Measurements from ENCODE around the gene CNEP1R1. TPM values are rescaled to one million over a fixed set of nuclear protein-coding genes. Genes with fewer than 3 reads are reported as not detected.

The CNEP1R1 gene
- total RNA-seq, 1 experiment from 2014 or later = 18.5 TPM

GRCh38 chr16:49978569-49979326, 46.3 kb upstream of the CNEP1R1 start:
- Histone ChIP-seq H2AFZ (ENCODE audit: low read length) (no peak overlapping the region), H3K14ac (ENCODE audit: insufficient read depth, low read length) (no peak overlapping the region), H3K56ac (ENCODE audit: insufficient read length, low read depth, low read length) (no peak overlapping the region), H4K8ac (replicated peaks; ENCODE audit: insufficient read length, low read depth, low read length) (no peak overlapping the region), H3T11ph (ENCODE audit: low read length) (no peak overlapping the region), H2BK12ac (ENCODE audit: insufficient read length, low read depth, low read length) (no peak overlapping the region), H3K9ac (ENCODE audit: extremely low read depth, insufficient read length, low read length) (no peak overlapping the region), H3K18ac (ENCODE audit: insufficient read length, low read depth, low read length) (no peak overlapping the region), H3K79me1 (ENCODE audit: insufficient read depth, low read depth, low read length, poor library complexity, severe bottlenecking) (no peaks in the 10 kb centered on the region), H3K79me2 (ENCODE audit: insufficient read depth, low read length) (no peaks in the 10 kb centered on the region), H3K27me3 (ENCODE audit: insufficient read depth, low read length) (no peaks in the 10 kb centered on the region), H3K27ac (ENCODE audit: insufficient read length, low read depth, low read length) (no peak overlapping the region), H4K5ac (ENCODE audit: insufficient read length, low read depth, low read length) (no peak overlapping the region), H3K23me2 (ENCODE audit: insufficient read length, low read depth, low read length, poor library complexity, severe bottlenecking) (no peaks in the 10 kb centered on the region), H3K4me2 (ENCODE audit: insufficient read depth, insufficient read length, low read length) (no peak overlapping the region), H2BK15ac (ENCODE audit: low read depth, low read length) (no peak overlapping the region), H2BK5ac (ENCODE audit: insufficient read length, low read length) (no peak overlapping the region), H2BK20ac (ENCODE audit: low read depth, low read length, poor library complexity, severe bottlenecking) (no peak overlapping the region), H3K23ac (ENCODE audit: insufficient read length, low read depth, low read length) (no peak overlapping the region), H4K20me1 (ENCODE audit: control insufficient read depth, insufficient read depth, insufficient read length) (no peaks in the 10 kb centered on the region), H3K4me1 (ENCODE audit: insufficient read depth, low read length) (no peaks in the 10 kb centered on the region), H3K9me3 (ENCODE audit: control insufficient read depth, low read depth, low read length) (no peaks in the 10 kb centered on the region), H3K4ac (ENCODE audit: low read depth, low read length) (no peak overlapping the region), H2AK5ac (ENCODE audit: insufficient read length, low read length) (no peak overlapping the region), H2BK120ac (ENCODE audit: low read depth, low read length, poor library complexity, severe bottlenecking) (no peak overlapping the region), H4K91ac (ENCODE audit: insufficient read length, low read depth, low read length) (no peak overlapping the region)
- H3K27me3 Mint-ChIP-seq (ENCODE audit: low read depth) = no peaks in the 10 kb centered on the region; the same call in 1 of the 2 replicates
- H3K4me3 Mint-ChIP-seq = no peak overlapping the region
- H3K27ac Mint-ChIP-seq = no peak overlapping the region
- no peak for DNase-seq
- H3K9me3 Mint-ChIP-seq = peaks cover 3 to 4% of the 10 kb centered on the region in 2 experiments; a peak in 3 of 5 replicates
- no peaks in the 10 kb centered on the region for H3K36me3 Mint-ChIP-seq (ENCODE audit: insufficient read depth in 1 of 3, low read depth in 3 of 3)
- TF ChIP-seq CTCF (conservative IDR thresholded peaks at IDR 0.05) = no peak
- H3K4me1 Mint-ChIP-seq = no peaks in the 10 kb centered on the region
- WGBS (ENCODE audit: extremely low coverage, insufficient read length, low lambda C conversion rate) = over 99% methylated on average over 5 of the region's 6 CpGs

Data from H9 (cell line).